ENCODE measurements around the gene RCBTB2.

DNA sequence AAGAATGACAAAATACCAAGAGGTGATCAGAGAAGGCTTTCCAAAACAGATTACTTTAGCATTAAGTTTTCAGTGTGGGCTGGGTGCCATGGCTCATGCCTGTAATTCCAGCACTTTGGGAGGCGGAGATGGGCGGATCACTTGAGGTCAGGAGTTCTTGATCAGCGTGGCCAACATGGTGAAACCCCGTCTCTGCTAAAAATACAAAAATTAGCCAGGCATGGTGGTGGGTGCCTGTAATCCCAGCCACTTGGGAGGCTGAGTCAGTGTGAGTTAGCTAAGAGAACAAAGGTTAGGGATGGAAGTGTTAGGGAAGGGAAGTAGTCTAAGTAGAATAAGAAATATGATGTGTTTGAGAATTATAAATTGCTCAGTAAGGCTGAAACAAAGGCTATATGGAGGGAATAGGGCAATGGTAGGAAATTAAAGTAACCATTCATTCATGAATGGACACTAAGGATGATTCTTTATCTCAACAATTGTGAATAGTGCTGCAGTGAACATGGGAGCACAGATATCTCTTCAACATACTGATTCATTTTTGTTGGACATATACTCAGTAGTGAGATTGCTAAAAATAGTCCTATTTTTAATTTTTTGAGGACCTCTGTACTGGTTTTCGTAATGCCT lies 3.9 kb upstream of the RCBTB2 start:
- TF ChIP-seq EZH2 (IDR thresholded peaks at IDR 0.05; ENCODE audit: insufficient read depth, poor library complexity, severe bottlenecking), result no peak
- TF ChIP-seq EZH2phosphoT487 (IDR thresholded peaks at IDR 0.05; ENCODE audit: insufficient read depth, low read depth), result no peak

Data from GM23248 (cell line).